T-helper 1 cell treated with Interleukin-12 subunit alpha and Interleukin-12 subunit beta and Interleukin-4 antibody, amounts not matched to agents 30 ng/mL and 1 ng/mL, for 36 hours (primary cell): ENCODE measurements around the gene NOS2. TPM values are rescaled to one million over a fixed set of nuclear protein-coding genes. Genes with fewer than 3 reads are reported as not detected.

Source experiments
- intact Hi-C: fragments of 100-400 bp; cut with micrococcal nuclease; formaldehyde crosslinking; loops from one replicate; pipeline ENCODE4 v1.15.1; 2024
- total RNA-seq: library from RNA; stranded (reverse); gene quantifications from 2 replicates; pipeline ENCODE4 v1.2.3, GENCODE V29; 2022

NOS2 gene
- total RNA-seq, 1 donor from 2014 or later, result 0.07 TPM

DNA sequence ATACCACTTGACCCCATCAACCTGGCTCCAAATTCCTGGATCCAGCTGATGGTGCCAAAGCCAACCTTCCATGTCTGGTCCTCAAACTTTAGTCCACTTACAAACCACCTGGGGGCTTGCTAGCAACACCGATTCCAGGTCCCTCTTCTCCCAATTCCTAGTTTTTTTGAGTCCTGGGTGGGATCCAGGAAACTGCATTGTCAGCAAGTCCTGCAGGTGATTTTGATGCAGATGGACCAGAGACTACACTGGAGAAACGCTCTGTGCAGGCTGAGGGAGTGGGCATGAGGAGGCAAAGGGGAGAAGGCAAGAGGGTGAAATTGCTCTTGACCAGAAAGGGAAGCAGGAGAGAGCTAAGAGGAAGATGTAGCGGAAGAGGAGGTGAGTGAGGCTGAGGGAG is 21.0 kb upstream of the NOS2 start:
- intact Hi-C loops, result no loop called here

DNA sequence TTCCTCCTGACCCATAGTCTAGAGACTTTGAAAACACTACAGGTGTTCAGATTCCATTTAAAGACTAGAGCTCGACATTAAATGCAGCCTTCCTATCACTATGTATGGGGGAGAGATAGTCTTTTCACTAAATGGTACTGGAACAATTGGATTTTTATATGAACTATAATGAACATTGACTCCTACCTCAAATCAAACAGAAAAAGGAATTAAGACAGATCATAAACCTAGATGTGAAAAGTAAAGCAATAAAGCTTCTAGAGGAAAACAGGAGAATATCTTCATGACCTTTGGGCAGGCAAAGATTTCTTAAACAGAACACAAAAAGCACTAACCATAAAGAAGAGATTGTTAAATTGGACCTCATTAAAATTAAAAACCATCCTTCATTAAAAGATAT is 18.8 kb upstream of the NOS2 start:
- intact Hi-C loops, result no loop called here

- intact Hi-C loops, result no loop called here
Observed at GRCh38 chr17:27818401-27819105, 18.2 kb upstream of the NOS2 start.

DNA sequence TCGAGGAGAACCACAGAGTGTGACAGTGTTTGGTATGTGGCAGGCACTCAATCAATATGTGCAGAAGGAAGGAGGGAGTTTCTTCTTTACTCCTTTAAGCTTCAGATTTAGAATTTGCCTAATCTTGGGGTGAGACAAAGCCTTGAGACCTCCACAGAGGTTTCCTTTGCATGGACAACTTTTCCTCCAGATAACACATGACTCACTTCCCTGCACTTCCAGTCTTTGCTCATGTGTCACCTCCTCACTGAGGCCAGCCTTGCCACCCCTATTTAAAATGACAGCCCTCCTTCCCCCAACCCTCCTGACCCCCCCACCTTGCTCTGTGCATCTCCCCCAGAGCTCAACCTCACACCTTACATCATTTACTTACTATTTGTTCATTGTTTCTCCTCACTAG is 17.4 kb upstream of the NOS2 start:
- intact Hi-C loops, result no loop called here

DNA sequence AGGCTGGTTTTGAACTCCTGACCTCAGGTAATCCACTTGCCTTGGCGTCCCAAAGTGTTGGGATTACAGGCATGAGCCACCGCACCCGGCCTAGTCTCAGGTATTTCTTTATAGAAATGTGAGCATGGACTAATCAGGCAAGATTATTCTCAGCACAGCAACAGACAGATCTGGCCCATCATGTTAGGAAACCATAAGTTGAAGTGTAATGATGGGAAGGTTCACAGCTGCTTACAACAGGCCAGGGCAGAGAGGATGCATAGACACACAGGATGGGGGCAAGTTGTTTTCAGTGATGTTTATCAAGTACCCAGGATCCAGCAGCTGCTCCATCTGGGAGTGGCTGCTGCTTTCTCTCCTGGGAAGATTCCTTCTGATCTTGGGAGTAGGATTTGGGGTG is 16.6 kb upstream of the NOS2 start:
- intact Hi-C loops, result no loop called here

- intact Hi-C loops, result loop anchor here (2.0 kb wide), 1 partner anchor 339 kb away; no protein-coding TSS in a partner anchor
Observed at GRCh38 chr17:27811961-27812360, 11.6 kb upstream of the NOS2 start.

GRCh38 chr17:27810902-27811557 is 10.7 kb upstream of the NOS2 start:
- intact Hi-C loops, result loop anchor here (1.0 to 2.0 kb wide), 2 partner anchors 338 to 467 kb away; no protein-coding TSS in a partner anchor

GRCh38 chr17:27810211-27810901 is 10.0 kb upstream of the NOS2 start:
- intact Hi-C loops, result loop anchor here (1.0 to 2.0 kb wide), 2 partner anchors 338 to 468 kb away; no protein-coding TSS in a partner anchor

DNA sequence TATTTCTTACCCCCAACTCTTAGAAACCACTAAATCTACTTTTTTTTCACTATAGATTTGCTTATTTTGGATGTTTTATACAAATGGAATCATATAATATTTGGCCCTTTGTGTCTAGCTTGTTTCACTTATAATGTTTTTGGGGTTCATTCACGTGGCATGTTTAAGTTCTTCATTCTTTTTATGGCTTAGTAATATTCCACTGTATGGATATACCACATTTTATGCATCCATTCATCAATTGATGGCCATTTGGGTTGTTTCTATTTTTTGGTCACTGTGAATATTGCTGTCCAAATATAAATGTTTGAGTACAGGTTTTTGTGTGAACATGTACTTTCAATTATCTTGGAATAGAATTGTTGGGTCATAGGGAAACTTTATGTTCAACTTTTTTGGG is 9.2 kb upstream of the NOS2 start:
- intact Hi-C loops, result loop anchor here (2.0 to 10.0 kb wide), 6 partner anchors 308 to 765 kb away; partner anchors contain the start of genes ALDOC, PIGS, POLDIP2 and TMEM97

DNA sequence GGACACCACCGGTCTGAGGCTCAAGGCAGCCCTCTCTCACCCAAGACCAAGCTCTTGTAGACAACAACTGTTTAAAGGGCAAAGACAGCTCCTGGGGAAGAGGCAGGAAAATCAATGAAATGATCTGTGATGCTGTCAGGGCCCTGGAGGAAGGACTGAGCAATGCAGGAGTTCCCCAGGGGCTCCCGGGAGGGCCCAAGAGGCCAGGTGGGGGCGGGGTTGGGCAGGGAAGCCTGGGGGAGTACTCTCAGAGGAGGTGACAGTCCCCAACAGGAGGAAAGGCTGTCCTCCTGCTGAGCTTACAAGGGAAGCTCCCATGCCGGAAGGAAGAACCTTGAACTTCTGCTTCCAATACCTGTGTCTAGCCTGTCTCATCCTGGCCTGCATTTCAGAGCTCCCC is 8.3 kb upstream of the NOS2 start:
- intact Hi-C loops, result loop anchor here (1.0 to 10.0 kb wide), 9 partner anchors 38 to 766 kb away; partner anchors contain the start of genes ALDOC, IFT20, PIGS and POLDIP2

GRCh38 chr17:27807567-27808470 is 7.5 kb upstream of the NOS2 start:
- intact Hi-C loops, result loop anchor here (1.0 to 10.0 kb wide), 9 partner anchors 38 to 767 kb away; partner anchors contain the start of genes ALDOC, IFT20, PIGS and POLDIP2

DNA sequence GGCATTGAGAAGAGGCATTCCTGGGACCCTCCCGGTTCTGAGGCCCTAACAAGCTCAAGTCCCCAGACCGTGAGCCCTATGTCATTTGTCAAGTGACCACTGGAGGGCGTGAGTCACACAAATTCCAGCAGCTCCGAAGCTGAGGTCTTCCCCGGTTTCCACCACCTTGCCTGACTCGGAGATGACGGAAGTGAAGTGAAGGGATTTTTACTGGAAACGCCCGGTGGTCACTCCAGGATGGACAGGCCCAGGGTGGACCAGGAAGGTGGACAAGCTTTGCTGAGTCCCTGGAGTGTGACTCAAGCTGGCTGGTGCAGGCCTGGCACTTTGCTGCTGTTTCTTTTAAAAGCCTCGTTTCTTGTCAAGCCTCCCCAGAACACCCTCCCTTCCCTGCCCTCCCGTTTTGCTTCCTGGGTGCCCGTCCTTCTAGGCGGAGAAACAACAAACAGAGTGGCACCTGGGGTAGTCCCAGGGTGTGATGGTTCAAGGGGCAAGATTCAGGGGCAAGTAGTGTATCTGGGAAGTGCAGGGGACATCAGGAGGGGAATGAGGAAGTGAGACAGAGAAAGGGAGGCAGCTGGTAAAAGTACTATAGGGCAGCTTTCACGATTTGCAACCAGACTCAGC is 5.3 kb upstream of the NOS2 start:
- intact Hi-C loops, result loop anchor here (1.0 to 10.0 kb wide), 10 partner anchors 45 to 769 kb away; partner anchors contain the start of genes ALDOC, LYRM9, PIGS and POLDIP2

- intact Hi-C loops, result loop anchor here (10.0 kb wide), 1 partner anchor 771 kb away; the partner anchor contains the start of genes ALDOC and PIGS
Observed at GRCh38 chr17:27804113-27804512, 3.8 kb upstream of the NOS2 start.

DNA sequence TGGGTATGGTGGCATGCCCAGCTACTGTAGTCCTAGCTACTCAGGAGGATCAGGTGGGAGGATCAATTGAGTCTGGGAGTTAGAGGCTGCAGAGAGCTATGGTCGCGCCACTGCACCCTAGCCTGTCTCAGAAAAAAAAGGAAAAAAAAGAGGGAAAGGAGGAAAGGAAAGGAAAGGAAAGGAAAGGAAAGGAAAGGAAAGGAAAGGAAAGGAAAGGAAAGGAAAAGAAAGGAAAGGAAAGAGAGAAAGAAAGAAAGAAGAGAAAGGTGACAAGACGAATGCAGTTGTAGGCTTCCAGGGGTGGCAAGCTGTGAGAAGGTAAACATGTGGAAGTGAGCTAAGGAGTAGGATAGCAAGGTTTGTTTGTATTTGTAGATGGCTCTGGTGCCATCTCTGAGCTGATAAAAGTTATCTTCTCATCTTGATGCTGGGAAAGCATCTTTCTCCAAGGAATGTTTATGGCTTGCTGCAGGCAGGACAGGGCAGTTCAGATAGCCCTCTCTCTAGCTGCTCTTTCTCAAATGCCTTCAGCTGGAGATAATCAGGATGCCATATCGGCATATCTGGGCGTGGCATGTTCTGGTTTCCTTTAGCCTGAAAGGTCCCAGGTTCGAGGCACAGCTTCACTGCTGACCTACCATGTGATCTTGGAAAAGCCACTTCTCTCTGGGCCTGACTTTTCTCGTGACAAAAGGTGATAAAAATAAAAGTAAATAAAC is 2.8 kb upstream of the NOS2 start:
- intact Hi-C loops, result loop anchor here (10.0 kb wide), 1 partner anchor 772 kb away; the partner anchor contains the start of genes ALDOC and PIGS

DNA sequence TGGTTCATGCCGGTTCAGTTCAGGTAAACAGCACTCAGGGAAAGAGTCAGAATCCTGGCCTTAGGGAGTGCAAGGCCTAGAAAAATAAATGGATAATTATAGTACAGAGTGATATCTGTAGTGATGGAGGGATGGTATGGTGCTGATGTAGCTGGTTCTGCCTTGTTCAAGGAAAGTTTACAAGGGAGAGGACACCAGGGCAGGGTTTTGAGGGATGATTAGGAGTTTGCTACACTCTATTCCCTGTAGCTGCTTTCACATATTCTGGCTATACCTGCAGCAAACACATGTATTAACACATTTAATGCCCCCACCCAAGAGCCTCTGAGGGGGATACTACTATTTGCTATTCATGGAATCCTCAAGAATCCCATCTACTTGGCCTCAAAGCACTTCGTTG is 1.7 kb upstream of the NOS2 start:
- intact Hi-C loops, result loop anchor here (10.0 kb wide), 1 partner anchor 773 kb away; the partner anchor contains the start of genes ALDOC and PIGS

DNA sequence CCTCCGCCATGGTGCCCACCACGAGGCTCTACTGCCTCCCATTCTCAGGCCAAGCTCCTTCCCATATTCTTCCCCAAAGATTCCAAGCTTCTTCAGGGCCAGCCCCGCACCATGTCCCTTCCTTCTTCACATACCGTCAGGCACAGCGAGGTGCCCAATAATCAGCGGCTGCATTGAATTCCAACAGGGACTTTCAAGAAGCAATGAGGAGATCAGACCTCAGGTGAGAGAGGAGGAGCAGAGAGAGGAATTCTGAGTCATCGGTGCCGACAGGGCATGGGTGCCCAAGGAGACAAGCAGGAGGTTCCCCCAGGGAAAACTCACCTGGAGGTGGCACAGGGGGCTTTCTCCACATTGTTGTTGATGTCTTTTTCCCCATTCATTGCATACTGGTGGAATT is 2.0 kb downstream of the NOS2 start:
- intact Hi-C loops, result no loop called here

- intact Hi-C loops, result no loop called here
Observed at GRCh38 chr17:27797390-27798091, 2.8 kb downstream of the NOS2 start.

DNA sequence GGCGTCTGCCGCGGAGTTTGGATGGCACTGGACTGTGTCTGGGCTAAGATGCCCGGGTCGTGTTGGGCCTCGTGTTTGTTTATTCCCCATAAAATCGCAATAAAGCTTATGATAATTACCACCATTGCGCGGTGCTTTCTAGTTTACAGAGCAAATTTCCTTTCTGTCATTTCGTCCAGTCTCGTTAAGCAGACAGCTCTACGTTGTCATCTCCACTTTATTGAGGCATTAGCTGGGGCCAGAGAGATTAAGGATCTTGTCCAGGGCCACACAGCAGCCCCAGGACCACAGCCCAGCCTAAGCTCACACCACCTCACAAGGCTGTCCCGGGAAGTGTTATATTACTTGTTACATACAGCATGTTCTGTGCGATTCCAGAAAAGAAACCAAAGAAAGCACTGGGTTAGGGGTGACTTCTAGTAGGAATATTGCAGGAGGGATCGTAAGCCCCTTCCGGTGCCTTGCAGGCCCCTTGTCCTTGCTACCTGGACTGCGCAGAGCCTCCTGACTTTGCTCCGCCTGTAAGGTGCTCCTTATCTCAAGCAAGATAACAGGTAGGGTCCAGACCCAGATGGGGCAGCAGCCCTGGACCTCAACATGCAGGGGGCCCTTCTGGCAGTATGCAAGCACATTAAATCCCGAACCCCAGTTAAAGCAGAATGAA is 6.3 kb downstream of the NOS2 start:
- intact Hi-C loops, result no loop called here
